K562 (cell line): ENCODE measurements around the gene PSMA6. TPM values are rescaled to one million over a fixed set of nuclear protein-coding genes. Genes with fewer than 3 reads are reported as not detected.

Experiments used
- ATAC-seq: fragments of 200-7000 bp; cut with Tn5 transposase; 3 replicates; pipeline ENCODE4 v1.9.1; 2020; ENCODE audit warnings: moderate library complexity
- BruUV-seq: library from RNA; stranded (reverse); fragments of 400-500 nt; replicated peaks from 2 replicates; lab custom pipeline; 2021; lab: Mats Ljungman, UMichigan
- CTCF ChIA-PET: fragments of 300-600 bp; formaldehyde crosslinking; extraction: SDS; loops from one replicate; lab custom pipeline; 2021; ENCODE audit warnings: low intra/inter-chr PET ratio; lab: Yijun Ruan, JAX
- POLR2A ChIA-PET: fragments of 300-600, 350-650 bp; sonication (Branson Sonifier 250); formaldehyde crosslinking; extraction: SDS; loops from one replicate; lab custom pipeline; 2021; ENCODE audit warnings: antibody characterized with exemption, inconsistent platforms; lab: Yijun Ruan, JAX
- DNase-seq, 4 experiments: peaks; one replicate each; pipeline versions ENCODE4 v3.0.0 to v3.0.0-alpha.2; 2011 to 2018; ENCODE audit warnings: low spot score in 3 of 4, mixed read lengths in 3 of 4; ENCODE audit errors: extremely low read depth in 1 of 4
- FAIRE-seq: peaks from 2 replicates; lab custom pipeline; 2011; peaks lifted over from hg19 to GRCh38; lab: Jason Lieb, UNC
- H2AFZ ChIP-seq: 2 replicates; pipeline ENCODE4 v1.6.0; 2011; ENCODE audit warnings: low read depth, low read length, control low read depth, inconsistent platforms
- H3K27ac ChIP-seq: fragments of 200-600 bp; 3 replicates; pipeline ENCODE4 v1.8.0; 2011; ENCODE audit warnings: low read depth, mild to moderate bottlenecking, control low read depth, inconsistent platforms, low read length, moderate library complexity, mixed read lengths; ENCODE audit errors: extremely low read depth
- H3K27me3 ChIP-seq, 2 experiments: fragments of 300-600 bp in 1 of 2; 2 replicates in 1 of 2; 3 replicates in 1 of 2; pipeline versions ENCODE4 v1.6.0 to v1.8.0; 2011; ENCODE audit warnings: inconsistent platforms in 2 of 2, low read length in 2 of 2, mild to moderate bottlenecking in 1 of 2, mixed read lengths in 1 of 2, moderate library complexity in 1 of 2; ENCODE audit not compliant: control insufficient read depth in 2 of 2, insufficient read depth in 2 of 2
- H3K36me3 ChIP-seq: fragments of 300-600 bp; 3 replicates; pipeline ENCODE4 v1.8.0; 2011; ENCODE audit warnings: mild to moderate bottlenecking, low read length, inconsistent platforms; ENCODE audit not compliant: control insufficient read depth, insufficient read depth
- H3K4me1 ChIP-seq, 2 experiments: fragments of 200-600 bp in 1 of 2; replicated peaks in 1 of 2; 2 replicates in 1 of 2; 3 replicates in 1 of 2; pipeline versions ENCODE4 v1.5.1 to v1.8.0; 2011; ENCODE audit warnings: inconsistent platforms in 2 of 2, low read length in 2 of 2, mild to moderate bottlenecking in 1 of 2, mixed read lengths in 1 of 2, moderate library complexity in 1 of 2; ENCODE audit not compliant: control insufficient read depth in 2 of 2, insufficient read depth in 2 of 2
- H3K4me2 ChIP-seq: 2 replicates; pipeline ENCODE4 v1.6.1; 2011; ENCODE audit warnings: low read length, control low read depth, inconsistent platforms, mixed read lengths; ENCODE audit not compliant: insufficient read depth
- H3K4me3 ChIP-seq: fragments of 200-600 bp; sonication (generic), shearing (Covaris generic); 2 replicates; pipeline ENCODE4 v1.5.1; 2016; ENCODE audit warnings: control low read depth, inconsistent platforms
- H3K79me2 ChIP-seq: fragments of 200-600 bp; 3 replicates; pipeline ENCODE4 v1.8.0; 2011; ENCODE audit warnings: low read length, inconsistent platforms; ENCODE audit not compliant: control insufficient read depth, insufficient read depth
- H3K9ac ChIP-seq, 2 experiments: 2 replicates each; pipeline versions ENCODE4 v1.6.0 to v1.6.1; 2011; ENCODE audit warnings: low read depth in 2 of 2, low read length in 2 of 2, control low read depth in 1 of 2, inconsistent platforms in 1 of 2, mild to moderate bottlenecking in 1 of 2, mixed read lengths in 1 of 2; ENCODE audit not compliant: insufficient read depth in 1 of 2
- H3K9me1 ChIP-seq: one replicate; pipeline ENCODE4 v1.6.0; 2011; ENCODE audit warnings: inconsistent platforms, mild to moderate bottlenecking, low read length, moderate library complexity; ENCODE audit not compliant: control insufficient read depth, insufficient read depth
- H3K9me3 ChIP-seq: replicated peaks from 2 replicates; pipeline ENCODE4 v1.5.1; 2011; ENCODE audit warnings: low read depth, low read length, inconsistent platforms; ENCODE audit not compliant: control insufficient read depth, insufficient read depth
- H4K20me1 ChIP-seq: replicated peaks from 2 replicates; pipeline ENCODE4 v1.6.1; 2011; ENCODE audit warnings: low read length, inconsistent platforms, mixed read lengths; ENCODE audit not compliant: control insufficient read depth, insufficient read depth
- CXXC5 ChIP-seq: fragments of 250-450 bp; sonication (Bioruptor Pico); IDR thresholded peaks from 2 replicates; pipeline ENCODE4 v1.8.0; 2022; ENCODE audit warnings: inconsistent platforms, mild to moderate bottlenecking, moderate library complexity
- GMEB1 ChIP-seq: fragments of 250-450 bp; sonication (Bioruptor Pico); IDR thresholded peaks from 2 replicates; pipeline ENCODE4 v1.4.0; 2020; ENCODE audit warnings: mild to moderate bottlenecking
- NR4A1 ChIP-seq, 2 experiments: fragments of 250-450 bp in 1 of 2; fragments of 450-650 bp in 1 of 2; sonication (Bioruptor Pico) in 1 of 2; IDR thresholded peaks; 2 replicates each; pipeline versions ENCODE4 v1.4.0 to v1.6.1; 2016 to 2020; ENCODE audit warnings: mild to moderate bottlenecking in 2 of 2, missing compliant biosample characterization in 1 of 2, missing genetic modification characterization in 1 of 2, moderate library complexity in 1 of 2
- OTX1 ChIP-seq: fragments of 450-650 bp; formaldehyde crosslinking; IDR thresholded peaks from 2 replicates; pipeline ENCODE4 v1.4.0; 2022; ENCODE audit warnings: mild to moderate bottlenecking
- POLR2G ChIP-seq: fragments of 200-400 bp; formaldehyde crosslinking; IDR thresholded peaks from 2 replicates; pipeline ENCODE4 v1.6.1; 2017; ENCODE audit warnings: low read depth, mild to moderate bottlenecking, antibody characterized with exemption, low read length, moderate library complexity
- POU5F1 ChIP-seq: fragments of 150-350 bp; IDR thresholded peaks from 2 replicates; pipeline ENCODE4 v1.6.1; 2014; ENCODE audit warnings: borderline replicate concordance, low read length, low read depth, mild to moderate bottlenecking; ENCODE audit not compliant: partially characterized antibody
- TAF1 ChIP-seq: IDR thresholded peaks from 2 replicates; pipeline ENCODE4 v1.6.1; 2011; ENCODE audit warnings: mild to moderate bottlenecking, low read length, moderate library complexity; ENCODE audit not compliant: insufficient read depth, control insufficient read depth, severe bottlenecking; ENCODE audit errors: extremely low read depth
- ZBTB26 ChIP-seq: fragments of 450-650 bp; formaldehyde crosslinking; IDR thresholded peaks from 2 replicates; pipeline ENCODE4 v1.4.0; 2022; ENCODE audit warnings: missing genetic modification characterization
- ZC3H11A ChIP-seq: IDR thresholded peaks from 2 replicates; pipeline ENCODE4 v1.6.1; 2012; ENCODE audit warnings: low read depth, low read length, improper control_type of control experiment
- ZNF384 ChIP-seq: IDR thresholded peaks from 2 replicates; pipeline ENCODE4 v1.6.1; 2012; ENCODE audit warnings: low read depth, low read length, improper control_type of control experiment
- ZNF592 ChIP-seq: fragments of 450-650 bp; IDR thresholded peaks from 2 replicates; pipeline ENCODE4 v1.6.1; 2017; ENCODE audit warnings: antibody characterized with exemption, mild to moderate bottlenecking
- WGBS: fragments of 100-300 bp; shearing (Covaris generic); methylation state at CpG from one replicate; pipeline ENCODE4 v1.1.6; 2016; ENCODE audit warnings: low coverage, mixed read lengths; ENCODE audit not compliant: insufficient coverage; ENCODE audit errors: missing lambda C conversion rate; 5-methylcytosine and 5-hydroxymethylcytosine counted together
- in situ Hi-C: fragments of 300-500 bp; cut with MboI; formaldehyde crosslinking; loops from 4 replicates; pipeline ENCODE4 v1.15.0; 2018; ENCODE audit warnings: inconsistent platforms, mixed read lengths
- intact Hi-C: fragments of 100-400 bp; cut with micrococcal nuclease; formaldehyde crosslinking; loops from 2 replicates; pipeline ENCODE4 v1.14.2; 2022
- polyA plus RNA-seq, 8 experiments: library from polyadenylated mRNA; depleted of rRNA in 4 of 8; stranded (reverse) in 5 of 8; unstranded in 3 of 8; fragments of >200 nt; fragmentation: Nextera tagmentation in 2 of 8; fragmentation: Illumina TruSeq in 1 of 8; extraction: Ambion mirVana in 2 of 8; extraction: Trizol in 1 of 8; gene quantifications; 2 replicates each; pipeline versions ENCODE4 v1.2.1 to v1.2.3, GENCODE V29; 2011 to 2014; ENCODE audit warnings: inconsistent platforms in 1 of 8, missing spikeins in 1 of 8
- total RNA-seq, 7 experiments: library from RNA; depleted of rRNA in 6 of 7; stranded (reverse); fragments of >200 nt in 6 of 7; fragmentation: Illumina TruSeq in 2 of 7; extraction: Trizol in 2 of 7; gene quantifications; 2 replicates each; pipeline versions ENCODE4 v1.2.1 to v1.2.3, GENCODE V29; 2011 to 2021; ENCODE audit warnings: low replicate concordance in 1 of 7
- TF ChIP-seq, protein P1 (sequence below): fragments of 250-450 bp; sonication (Bioruptor Pico); IDR thresholded peaks from 2 replicates; pipeline ENCODE4 v1.8.0; 2021; ENCODE audit warnings: borderline replicate concordance, mild to moderate bottlenecking, moderate library complexity; ENCODE audit not compliant: poor library complexity, severe bottlenecking

Gene PSMA6
- total and polyA plus RNA-seq, 9 of the 15 experiments (the other 6 are each of a cell fraction or from before 2014, with no cell fraction given), result 210 to 952 (median 288) TPM

GRCh38 chr14:35347323-35348043, 55.3 kb downstream of the PSMA6 start:
- POLR2A ChIA-PET, result interaction anchor here (0.7 kb wide), 1 partner anchor 1411 kb away, joined by 4 read pairs; no protein-coding TSS in a partner anchor
- Histone ChIP-seq H3K9me3 (no peaks in the 10 kb centered on the region), H3K4me1 (peaks cover 5 to 11% of the 10 kb centered on the region in 2 experiments; a peak in 3 of 5 replicates), H3K36me3 (no peaks in the 10 kb centered on the region), H3K27ac (no peak overlapping the region), H3K9me1 (no peaks in the 10 kb centered on the region), H2AFZ (peak overlapping the region; percentile 81), H3K4me2 (no peak overlapping the region), H3K9ac (peak overlapping the region in 1 of 2 experiments; percentile 79; a peak in 1 of 4 replicates), H3K27me3 (no peaks in the 10 kb centered on the region), H3K79me2 (no peaks in the 10 kb centered on the region), H3K4me3 (no peak overlapping the region), H4K20me1 (no peaks in the 10 kb centered on the region)
- DNase-seq, result peak in 1 of 4 experiments; percentile 34
- CTCF ChIA-PET, result no interaction called here
- FAIRE-seq, result no peak
- BruUV-seq, result no TSS peak
- ATAC-seq, result peak; percentile 75
- intact Hi-C loops (no loop called here), in situ Hi-C loops (no loop called here)
- WGBS, result 38% methylated on average over 10 of the region's 13 CpGs
- no peak for TF ChIP-seq ZNF384
- peak; percentile 75; the same call in 1 of the 2 replicates for TF ChIP-seq OTX1 (CRISPR knock-in tag)
- TF ChIP-seq GMEB1 (CRISPR knock-in tag), result 0 out of 2 replicates have a peak, but pooled peaks have one; percentile 28
- TF ChIP-seq NR4A1 (CRISPR knock-in tag; IDR thresholded peaks at IDR 0.05), result no peak
- TF ChIP-seq NR4A1 (tag; IDR thresholded peaks at IDR 0.05), result peak; percentile 96
- TF ChIP-seq ZBTB26 (CRISPR knock-in tag), result peak; percentile 65; the same call in 1 of the 2 replicates
- no peak for TF ChIP-seq POU5F1
- no peak for TF ChIP-seq ZC3H11A
- no peak for TF ChIP-seq POLR2G
- no peak for TF ChIP-seq TAF1
- TF ChIP-seq, protein P1, sequence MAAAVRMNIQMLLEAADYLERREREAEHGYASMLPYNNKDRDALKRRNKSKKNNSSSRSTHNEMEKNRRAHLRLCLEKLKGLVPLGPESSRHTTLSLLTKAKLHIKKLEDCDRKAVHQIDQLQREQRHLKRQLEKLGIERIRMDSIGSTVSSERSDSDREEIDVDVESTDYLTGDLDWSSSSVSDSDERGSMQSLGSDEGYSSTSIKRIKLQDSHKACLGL (CRISPR knock-in tag), result no peak
- peak; percentile 80 for TF ChIP-seq CXXC5
- TF ChIP-seq ZNF592, result peak; percentile 99
